Lung (tissue), 12 donors: Measurements from ENCODE around the gene NR2C2. TPM values are rescaled to one million over a fixed set of nuclear protein-coding genes. Genes with fewer than 3 reads are reported as not detected.

Experiments used
- ATAC-seq: fragments of 200-7000 bp; cut with Tn5 transposase; one replicate; pipeline ENCODE4 v1.9.1; 2020; ENCODE audit warnings: moderate number of reproducible peaks; ENCODE audit not compliant: insufficient read depth, low FRiP score
- DNase-seq, 3 donors: peaks; one replicate each; pipeline ENCODE4 v3.0.0-alpha.2; 2013 to 2017
- H3K27ac ChIP-seq, 2 donors: one replicate each; pipeline ENCODE4 v1.5.1; 2013; ENCODE audit warnings: mild to moderate bottlenecking in 2 of 2, moderate library complexity in 2 of 2, control low read depth in 1 of 2, inconsistent platforms in 1 of 2, low read depth in 1 of 2, low read length in 1 of 2
- H3K27me3 ChIP-seq, 3 donors: one replicate each; pipeline ENCODE4 v1.5.1; 2013; ENCODE audit warnings: low read length in 2 of 3; ENCODE audit not compliant: control insufficient read depth in 3 of 3, insufficient read depth in 3 of 3
- H3K36me3 ChIP-seq, 4 donors: one replicate each; pipeline ENCODE4 v1.5.1; 2013; ENCODE audit warnings: low read length in 4 of 4, mild to moderate bottlenecking in 1 of 4, moderate library complexity in 1 of 4; ENCODE audit not compliant: control insufficient read depth in 4 of 4, insufficient read depth in 4 of 4
- H3K4me1 ChIP-seq, 5 donors: one replicate each; pipeline ENCODE4 v1.5.1; 2013; ENCODE audit warnings: low read length in 5 of 5, mild to moderate bottlenecking in 2 of 5, moderate library complexity in 1 of 5; ENCODE audit not compliant: control insufficient read depth in 5 of 5, insufficient read depth in 5 of 5
- H3K4me3 ChIP-seq: one replicate; pipeline ENCODE4 v1.5.1; 2013; ENCODE audit warnings: mild to moderate bottlenecking, control low read depth, moderate library complexity
- H3K9ac ChIP-seq, 2 donors: one replicate each; pipeline ENCODE4 v1.5.1; 2013; ENCODE audit warnings: low read length in 2 of 2, control low read depth in 1 of 2; ENCODE audit not compliant: insufficient read depth in 1 of 2
- H3K9me3 ChIP-seq, 4 donors: one replicate each; pipeline ENCODE4 v1.5.1; 2013; ENCODE audit warnings: low read length in 3 of 4, mild to moderate bottlenecking in 1 of 4, moderate library complexity in 1 of 4; ENCODE audit not compliant: control insufficient read depth in 4 of 4, insufficient read depth in 3 of 4
- WGBS, 2 donors: extraction: QIAGEN DNeasy Blood & Tissue Kit; methylation state at CpG; one replicate each; pipeline ENCODE4 v1.1.7; 2013; 5-methylcytosine and 5-hydroxymethylcytosine counted together
- polyA plus RNA-seq, 2 donors: library from polyadenylated mRNA; stranded (reverse); fragments of 200-250 nt; gene quantifications; one replicate each; pipeline ENCODE4 v1.2.1, GENCODE V29; 2013
- total RNA-seq, 2 donors: library from RNA; depleted of rRNA in 1 of 2; stranded (reverse); fragments of >200 nt in 1 of 2; gene quantifications; one replicate each; pipeline ENCODE4 v1.2.1, GENCODE V29; 2014 to 2021
- TF ChIP-seq, protein P1 (sequence below): IDR thresholded peaks from 2 replicates; pipeline ENCODE4 v1.5.1; 2012; ENCODE audit warnings: mild to moderate bottlenecking; ENCODE audit errors: control extremely low read depth, extremely low read depth
- donor health status: control.
- donor health status: control.
- donor health status: Bipolar disorder and iron deficiency.
- donor health status: healthy.
- donor health status: DM: yes; HTN: yes; CAD: no.

The NR2C2 gene
- total and polyA plus RNA-seq, 4 donors = 9.2 to 71.0 (median 24.8) TPM

- Histone ChIP-seq H3K9me3 (no peaks in the 10 kb centered on the region), H3K9ac (no peak overlapping the region), H3K4me3 (no peak overlapping the region), H3K27me3 (no peaks in the 10 kb centered on the region), H3K36me3 (peaks cover 0 to 8% (median 4%) of the 10 kb centered on the region in 4 donors), H3K27ac (no peak overlapping the region), H3K4me1 (peaks cover 0 to 4% (median 0%) of the 10 kb centered on the region in 5 donors)
- no peak for ATAC-seq
- WGBS, 2 donors = 73 to 80% methylated on average over 6 of the region's 6 CpGs
- TF ChIP-seq, protein P1, sequence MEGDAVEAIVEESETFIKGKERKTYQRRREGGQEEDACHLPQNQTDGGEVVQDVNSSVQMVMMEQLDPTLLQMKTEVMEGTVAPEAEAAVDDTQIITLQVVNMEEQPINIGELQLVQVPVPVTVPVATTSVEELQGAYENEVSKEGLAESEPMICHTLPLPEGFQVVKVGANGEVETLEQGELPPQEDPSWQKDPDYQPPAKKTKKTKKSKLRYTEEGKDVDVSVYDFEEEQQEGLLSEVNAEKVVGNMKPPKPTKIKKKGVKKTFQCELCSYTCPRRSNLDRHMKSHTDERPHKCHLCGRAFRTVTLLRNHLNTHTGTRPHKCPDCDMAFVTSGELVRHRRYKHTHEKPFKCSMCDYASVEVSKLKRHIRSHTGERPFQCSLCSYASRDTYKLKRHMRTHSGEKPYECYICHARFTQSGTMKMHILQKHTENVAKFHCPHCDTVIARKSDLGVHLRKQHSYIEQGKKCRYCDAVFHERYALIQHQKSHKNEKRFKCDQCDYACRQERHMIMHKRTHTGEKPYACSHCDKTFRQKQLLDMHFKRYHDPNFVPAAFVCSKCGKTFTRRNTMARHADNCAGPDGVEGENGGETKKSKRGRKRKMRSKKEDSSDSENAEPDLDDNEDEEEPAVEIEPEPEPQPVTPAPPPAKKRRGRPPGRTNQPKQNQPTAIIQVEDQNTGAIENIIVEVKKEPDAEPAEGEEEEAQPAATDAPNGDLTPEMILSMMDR = no peak
- no peak for DNase-seq
Measured at GRCh38 chr3:14914779-14915117, 32.6 kb upstream of the NR2C2 start.

GRCh38 chr3:14915636-14916222, 31.7 kb upstream of the NR2C2 start:
- no peak for ATAC-seq
- TF ChIP-seq, protein P1 = no peak
- no peaks in the 10 kb centered on the region for H3K9me3 ChIP-seq
- no peaks in the 10 kb centered on the region for H3K27me3 ChIP-seq
- no peak overlapping the region for H3K4me3 ChIP-seq
- H3K36me3 ChIP-seq = peaks cover 0 to 8% (median 4%) of the 10 kb centered on the region in 4 donors
- 82 to 87% methylated on average over 3 of the region's 3 CpGs for WGBS, 2 donors
- H3K9ac ChIP-seq = no peak overlapping the region
- DNase-seq = peak in 1 of 3 donors; percentile 18
- H3K27ac ChIP-seq = no peak overlapping the region
- peaks cover 0 to 4% (median 0%) of the 10 kb centered on the region in 5 donors for H3K4me1 ChIP-seq

DNA sequence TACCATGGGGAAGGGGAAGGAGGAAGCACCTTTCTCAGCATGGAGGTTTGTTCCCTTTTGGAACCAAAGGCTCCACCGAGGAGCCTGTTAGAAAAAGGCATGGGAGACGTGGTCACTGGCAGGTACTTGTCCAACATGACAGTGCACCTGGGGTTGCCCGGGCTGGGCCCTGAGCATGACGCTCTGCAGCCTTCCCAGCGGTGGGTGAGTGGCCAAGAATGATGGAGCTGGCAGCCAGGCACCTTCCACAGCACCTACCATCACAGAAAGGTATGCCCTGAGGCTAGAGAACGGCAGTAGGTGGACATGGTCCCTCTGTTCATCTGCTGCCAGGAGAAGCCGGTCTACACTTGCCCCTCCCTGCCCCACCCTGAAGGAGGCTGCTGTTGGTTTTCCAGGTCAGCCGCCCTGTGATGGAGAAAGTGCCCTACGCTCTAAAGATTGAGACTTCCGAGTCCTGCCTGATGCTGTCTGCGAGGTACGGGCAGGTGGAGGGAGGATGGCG, 29.0 kb upstream of the NR2C2 start:
- TF ChIP-seq, protein P1 = no peak
- Histone ChIP-seq H3K9me3 (no peaks in the 10 kb centered on the region), H3K9ac (no peak overlapping the region), H3K27ac (no peak overlapping the region), H3K36me3 (peaks cover 0 to 13% (median 2%) of the 10 kb centered on the region in 4 donors), H3K27me3 (no peaks in the 10 kb centered on the region), H3K4me1 (peaks cover 0 to 4% (median 0%) of the 10 kb centered on the region in 5 donors), H3K4me3 (no peak overlapping the region)
- 91% methylated on average over 13 of the region's 13 CpGs for WGBS, 2 donors
- DNase-seq (no peak), ATAC-seq (no peak)
